Sigmoid colon (tissue), 7 donors: ENCODE data around the gene IL4I1. TPM values are rescaled to one million over a fixed set of nuclear protein-coding genes. Genes with fewer than 3 reads are reported as not detected.

ENCODE experiments used
- DNase-seq: peaks from one replicate; pipeline ENCODE4 v3.0.0-alpha.2; 2019
- H3K27ac ChIP-seq, 4 donors: fragments of 200-600 bp; sonication (generic); one replicate each; pipeline ENCODE4 v1.5.1; 2016 to 2019; ENCODE audit warnings: mild to moderate bottlenecking in 1 of 4
- H3K27me3 ChIP-seq, 3 donors: fragments of 200-600 bp; sonication (generic); one replicate each; pipeline ENCODE4 v1.5.1; 2019; ENCODE audit warnings: mild to moderate bottlenecking in 1 of 3
- H3K36me3 ChIP-seq, 4 donors: fragments of 200-600 bp; sonication (generic); one replicate each; pipeline ENCODE4 v1.5.1; 2016 to 2019
- H3K4me1 ChIP-seq, 4 donors: fragments of 200-600 bp; sonication (generic); one replicate each; pipeline ENCODE4 v1.5.1; 2017 to 2019
- H3K4me3 ChIP-seq, 4 donors: fragments of 200-600 bp; sonication (generic); one replicate each; pipeline ENCODE4 v1.5.1; 2017 to 2019; ENCODE audit warnings: mild to moderate bottlenecking in 2 of 4, moderate library complexity in 1 of 4
- H3K9me3 ChIP-seq, 4 donors: fragments of 200-600 bp in 3 of 4; sonication (generic) in 3 of 4; one replicate each; pipeline versions ENCODE4 v1.5.1 to v1.6.1; 2013 to 2019
- CTCF ChIP-seq, 4 experiments: fragments of 450-650 bp in 3 of 4; fragments of 200-600 bp in 1 of 4; IDR thresholded peaks; one replicate each; pipeline ENCODE4 v1.5.1; 2016 to 2019; ENCODE audit warnings: antibody characterized with exemption in 4 of 4, mild to moderate bottlenecking in 3 of 4, moderate library complexity in 2 of 4
- EP300 ChIP-seq, 4 donors: sonication (generic); formaldehyde crosslinking; IDR thresholded peaks; one replicate each; pipeline ENCODE4 v1.6.1; 2017; ENCODE audit warnings: antibody characterized with exemption in 4 of 4
- POLR2A ChIP-seq, 2 donors: fragments of 450-650 bp; IDR thresholded peaks; one replicate each; pipeline ENCODE4 v1.6.1; 2016; ENCODE audit warnings: antibody characterized with exemption in 2 of 2, mild to moderate bottlenecking in 2 of 2, moderate library complexity in 2 of 2
- POLR2AphosphoS5 ChIP-seq, 4 donors: sonication (generic); formaldehyde crosslinking; IDR thresholded peaks; one replicate each; pipeline ENCODE4 v1.6.1; 2017; ENCODE audit warnings: antibody characterized with exemption in 4 of 4
- WGBS, 2 donors: extraction: QIAGEN DNeasy Blood & Tissue Kit; methylation state at CpG; one replicate each; pipeline ENCODE4 v1.1.7; 2013; 5-methylcytosine and 5-hydroxymethylcytosine counted together
- intact Hi-C: fragments of 100-400 bp; cut with DNase I; formaldehyde crosslinking; loops from one replicate; pipeline ENCODE4 v1.15.1; 2023
- polyA plus RNA-seq, 3 donors: library from polyadenylated mRNA; stranded (reverse); fragments of 200-250 nt; gene quantifications; one replicate each; pipeline ENCODE4 v1.2.3, GENCODE V29; 2013
- total RNA-seq, 4 donors: library from RNA; depleted of rRNA; stranded (reverse); fragments of >200 nt; gene quantifications; one replicate each; pipeline ENCODE4 v1.1.0, GENCODE V29; 2016
- donor health status: healthy with polysubstance abuse.
- donor health status: Bipolar disorder and iron deficiency.
- donor health status: healthy.

IL4I1 gene
- total and polyA plus RNA-seq, 7 donors, result 0.28 to 6.8 (median 0.66) TPM

GRCh38 chr19:49849433-49850220 lies 47.1 kb downstream of the IL4I1 start:
- H3K36me3 ChIP-seq, result peaks cover 0 to 4% (median 2%) of the 10 kb centered on the region in 4 donors
- 87 to 92% methylated on average over 15 of the region's 15 CpGs for WGBS, 2 donors
- no peaks in the 10 kb centered on the region for H3K9me3 ChIP-seq
- H3K4me3 ChIP-seq, result peak overlapping the region; percentile 76 to 100 (median 95)
- DNase-seq, result no peak
- peak overlapping the region; percentile 99 to 100 (median 100) for H3K27ac ChIP-seq
- no peaks in the 10 kb centered on the region for H3K27me3 ChIP-seq
- peaks cover 0 to 38% (median 33%) of the 10 kb centered on the region in 4 donors for H3K4me1 ChIP-seq
- TF ChIP-seq EP300 (IDR thresholded peaks at IDR 0.05) (no peak), POLR2AphosphoS5 (IDR thresholded peaks at IDR 0.05) (no peak), CTCF (IDR thresholded peaks at IDR 0.05) (no peak), POLR2A (IDR thresholded peaks at IDR 0.05) (no peak)
- intact Hi-C loops, result loop anchor here (2.0 kb wide), 1 partner anchor 31 kb away; the partner anchor contains the start of gene MED25

- intact Hi-C loops, result no loop called here
- peaks cover 0 to 31% (median 27%) of the 10 kb centered on the region in 4 donors for H3K4me1 ChIP-seq
- no peaks in the 10 kb centered on the region for H3K36me3 ChIP-seq
- no peak for TF ChIP-seq EP300 (IDR thresholded peaks at IDR 0.05)
- TF ChIP-seq POLR2A (IDR thresholded peaks at IDR 0.05), result no peak
- no peak for TF ChIP-seq CTCF (IDR thresholded peaks at IDR 0.05)
- TF ChIP-seq POLR2AphosphoS5 (IDR thresholded peaks at IDR 0.05), result no peak
- 86% methylated on average over 3 of the region's 3 CpGs for WGBS, 2 donors
- H3K4me3 ChIP-seq, result no peak overlapping the region
- DNase-seq, result no peak
- H3K9me3 ChIP-seq, result no peaks in the 10 kb centered on the region
- no peaks in the 10 kb centered on the region for H3K27me3 ChIP-seq
- H3K27ac ChIP-seq, result no peak overlapping the region
Observed at GRCh38 chr19:49848938-49849337, 47.7 kb downstream of the IL4I1 start.

GRCh38 chr19:49847731-49848696 lies 48.7 kb downstream of the IL4I1 start:
- Histone ChIP-seq H3K27me3 (no peaks in the 10 kb centered on the region), H3K4me1 (peaks cover 0 to 22% (median 18%) of the 10 kb centered on the region in 4 donors), H3K9me3 (no peaks in the 10 kb centered on the region), H3K4me3 (no peak overlapping the region), H3K36me3 (no peaks in the 10 kb centered on the region), H3K27ac (no peak overlapping the region)
- no peak for DNase-seq
- intact Hi-C loops, result no loop called here
- TF ChIP-seq POLR2AphosphoS5 (IDR thresholded peaks at IDR 0.05) (no peak), EP300 (IDR thresholded peaks at IDR 0.05) (no peak), CTCF (IDR thresholded peaks at IDR 0.05) (no peak), POLR2A (IDR thresholded peaks at IDR 0.05) (no peak)
- WGBS, 2 donors, result 82 to 86% methylated on average over 10 of the region's 10 CpGs

GRCh38 chr19:49846408-49846807 lies 50.3 kb downstream of the IL4I1 start:
- intact Hi-C loops, result no loop called here
- DNase-seq, result no peak
- WGBS, 2 donors, result 58 to 82% methylated on average over 5 of the region's 5 CpGs
- Histone ChIP-seq H3K4me3 (no peak overlapping the region), H3K9me3 (no peaks in the 10 kb centered on the region), H3K27ac (no peak overlapping the region), H3K4me1 (peaks cover 0 to 9% (median 6%) of the 10 kb centered on the region in 4 donors), H3K36me3 (no peaks in the 10 kb centered on the region), H3K27me3 (no peaks in the 10 kb centered on the region)
- TF ChIP-seq CTCF (IDR thresholded peaks at IDR 0.05) (no peak), POLR2A (IDR thresholded peaks at IDR 0.05) (no peak), POLR2AphosphoS5 (IDR thresholded peaks at IDR 0.05) (no peak), EP300 (IDR thresholded peaks at IDR 0.05) (no peak)
